IMR-90 (cell line): ENCODE results near the gene RRP36.

ENCODE experiments used
- POLR2A ChIP-seq: IDR thresholded peaks from 2 replicates; pipeline ENCODE4 v1.6.1; 2012; ENCODE audit warnings: mild to moderate bottlenecking, low read depth, low read length
- TF ChIP-seq, protein P1 (sequence below): conservative IDR thresholded peaks from 2 replicates; pipeline ENCODE4 v1.5.1; 2012; ENCODE audit warnings: mild to moderate bottlenecking, low read depth, low read length, improper control_type of control experiment

DNA sequence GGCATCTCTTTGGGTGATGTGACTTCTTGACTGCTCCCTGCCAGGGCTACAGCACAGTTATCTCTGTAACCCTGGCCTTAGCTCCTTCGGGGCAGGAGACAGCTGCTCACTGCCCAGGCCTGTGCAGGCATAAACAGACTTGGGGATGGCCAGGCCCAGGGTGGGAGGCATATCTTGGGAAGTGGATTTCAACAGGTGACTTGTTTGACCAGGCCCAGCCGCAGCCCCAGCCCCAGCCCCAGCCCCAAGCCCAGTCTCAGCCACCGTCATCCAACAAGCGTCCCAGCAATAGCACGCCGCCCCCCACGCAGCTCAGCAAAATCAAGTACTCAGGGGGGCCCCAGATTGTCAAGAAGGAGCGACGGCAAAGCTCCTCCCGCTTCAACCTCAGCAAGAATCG, 15.2 kb upstream of the RRP36 start:
- TF ChIP-seq, protein P1, sequence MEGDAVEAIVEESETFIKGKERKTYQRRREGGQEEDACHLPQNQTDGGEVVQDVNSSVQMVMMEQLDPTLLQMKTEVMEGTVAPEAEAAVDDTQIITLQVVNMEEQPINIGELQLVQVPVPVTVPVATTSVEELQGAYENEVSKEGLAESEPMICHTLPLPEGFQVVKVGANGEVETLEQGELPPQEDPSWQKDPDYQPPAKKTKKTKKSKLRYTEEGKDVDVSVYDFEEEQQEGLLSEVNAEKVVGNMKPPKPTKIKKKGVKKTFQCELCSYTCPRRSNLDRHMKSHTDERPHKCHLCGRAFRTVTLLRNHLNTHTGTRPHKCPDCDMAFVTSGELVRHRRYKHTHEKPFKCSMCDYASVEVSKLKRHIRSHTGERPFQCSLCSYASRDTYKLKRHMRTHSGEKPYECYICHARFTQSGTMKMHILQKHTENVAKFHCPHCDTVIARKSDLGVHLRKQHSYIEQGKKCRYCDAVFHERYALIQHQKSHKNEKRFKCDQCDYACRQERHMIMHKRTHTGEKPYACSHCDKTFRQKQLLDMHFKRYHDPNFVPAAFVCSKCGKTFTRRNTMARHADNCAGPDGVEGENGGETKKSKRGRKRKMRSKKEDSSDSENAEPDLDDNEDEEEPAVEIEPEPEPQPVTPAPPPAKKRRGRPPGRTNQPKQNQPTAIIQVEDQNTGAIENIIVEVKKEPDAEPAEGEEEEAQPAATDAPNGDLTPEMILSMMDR: no peak
- TF ChIP-seq POLR2A: no peak
